HEK293T (cell line): ENCODE results near the gene MYOF.

ENCODE experiments used
- ELF4 ChIP-seq: fragments of 450-650 bp; IDR thresholded peaks from 2 replicates; pipeline ENCODE4 v1.6.1; 2017; ENCODE audit warnings: antibody characterized with exemption
- FOXA1 ChIP-seq: fragments of 450-650 bp; IDR thresholded peaks from 2 replicates; pipeline ENCODE4 v1.6.1; 2016; ENCODE audit warnings: mild to moderate bottlenecking
- LEF1 ChIP-seq: fragments of 450-650 bp; IDR thresholded peaks from 2 replicates; pipeline ENCODE4 v1.6.1; 2017; ENCODE audit warnings: mild to moderate bottlenecking, borderline replicate concordance
- NFRKB ChIP-seq: fragments of 450-650 bp; IDR thresholded peaks from 2 replicates; pipeline ENCODE4 v1.6.1; 2016; ENCODE audit warnings: mild to moderate bottlenecking, moderate library complexity
- SP1 ChIP-seq: fragments of 450-650 bp; IDR thresholded peaks from 2 replicates; pipeline ENCODE4 v1.6.1; 2017
- SUZ12 ChIP-seq: fragments of 450-650 bp; IDR thresholded peaks from 2 replicates; pipeline ENCODE4 v1.6.1; 2016; ENCODE audit warnings: mild to moderate bottlenecking

GRCh38 chr10:93336678-93337077 lies 145.5 kb downstream of the MYOF start:
- TF ChIP-seq SP1 (no peak), FOXA1 (no peak), SUZ12 (no peak), NFRKB (no peak), ELF4 (no peak), LEF1 (no peak)
